ENCODE data around the gene MAGEA10.

- TF ChIP-seq GATA2 (IDR thresholded peaks at IDR 0.05; ENCODE audit: low read depth, low read length) (no peak), GATA3 (IDR thresholded peaks at IDR 0.05; ENCODE audit: low read depth, low read length) (no peak)
Measured at GRCh38 chrX:152151256-152151655, 12.9 kb upstream of the MAGEA10 start.

Measured in SH-SY5Y (cell line).